ENCODE measurements around the gene APOA1.

DNA sequence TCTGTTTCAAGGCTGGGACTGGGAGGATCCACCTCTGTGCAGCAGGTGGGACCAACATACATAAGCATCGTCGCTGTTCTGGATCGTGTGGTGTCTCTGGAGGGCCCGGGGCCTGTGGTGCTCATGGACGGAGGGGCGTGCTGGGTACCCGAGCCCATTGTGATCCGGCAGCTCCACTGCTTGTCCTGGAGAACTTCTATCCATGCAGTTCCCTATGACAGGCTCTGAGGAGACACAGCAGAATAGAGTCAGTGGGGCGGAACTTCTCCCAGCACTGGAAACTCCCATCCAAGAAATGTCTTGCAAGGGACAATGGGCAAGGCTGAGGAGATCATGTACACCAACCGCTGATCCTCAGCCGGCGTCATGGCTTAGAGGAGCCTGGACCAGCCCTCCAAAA, 11.6 kb upstream of the APOA1 start:
- TF ChIP-seq, protein P1, sequence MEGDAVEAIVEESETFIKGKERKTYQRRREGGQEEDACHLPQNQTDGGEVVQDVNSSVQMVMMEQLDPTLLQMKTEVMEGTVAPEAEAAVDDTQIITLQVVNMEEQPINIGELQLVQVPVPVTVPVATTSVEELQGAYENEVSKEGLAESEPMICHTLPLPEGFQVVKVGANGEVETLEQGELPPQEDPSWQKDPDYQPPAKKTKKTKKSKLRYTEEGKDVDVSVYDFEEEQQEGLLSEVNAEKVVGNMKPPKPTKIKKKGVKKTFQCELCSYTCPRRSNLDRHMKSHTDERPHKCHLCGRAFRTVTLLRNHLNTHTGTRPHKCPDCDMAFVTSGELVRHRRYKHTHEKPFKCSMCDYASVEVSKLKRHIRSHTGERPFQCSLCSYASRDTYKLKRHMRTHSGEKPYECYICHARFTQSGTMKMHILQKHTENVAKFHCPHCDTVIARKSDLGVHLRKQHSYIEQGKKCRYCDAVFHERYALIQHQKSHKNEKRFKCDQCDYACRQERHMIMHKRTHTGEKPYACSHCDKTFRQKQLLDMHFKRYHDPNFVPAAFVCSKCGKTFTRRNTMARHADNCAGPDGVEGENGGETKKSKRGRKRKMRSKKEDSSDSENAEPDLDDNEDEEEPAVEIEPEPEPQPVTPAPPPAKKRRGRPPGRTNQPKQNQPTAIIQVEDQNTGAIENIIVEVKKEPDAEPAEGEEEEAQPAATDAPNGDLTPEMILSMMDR (IDR thresholded peaks at IDR 0.05), result no peak
- no peak for TF ChIP-seq POLR2A (IDR thresholded peaks at IDR 0.05)
